ENCODE results near the gene CYP24A1. TPM values are rescaled to one million over a fixed set of nuclear protein-coding genes. Genes with fewer than 3 reads are reported as not detected.

CYP24A1 gene
- total RNA-seq, 4 donors from 2014 or later, result 4.8 TPM; not detected in 3

DNA sequence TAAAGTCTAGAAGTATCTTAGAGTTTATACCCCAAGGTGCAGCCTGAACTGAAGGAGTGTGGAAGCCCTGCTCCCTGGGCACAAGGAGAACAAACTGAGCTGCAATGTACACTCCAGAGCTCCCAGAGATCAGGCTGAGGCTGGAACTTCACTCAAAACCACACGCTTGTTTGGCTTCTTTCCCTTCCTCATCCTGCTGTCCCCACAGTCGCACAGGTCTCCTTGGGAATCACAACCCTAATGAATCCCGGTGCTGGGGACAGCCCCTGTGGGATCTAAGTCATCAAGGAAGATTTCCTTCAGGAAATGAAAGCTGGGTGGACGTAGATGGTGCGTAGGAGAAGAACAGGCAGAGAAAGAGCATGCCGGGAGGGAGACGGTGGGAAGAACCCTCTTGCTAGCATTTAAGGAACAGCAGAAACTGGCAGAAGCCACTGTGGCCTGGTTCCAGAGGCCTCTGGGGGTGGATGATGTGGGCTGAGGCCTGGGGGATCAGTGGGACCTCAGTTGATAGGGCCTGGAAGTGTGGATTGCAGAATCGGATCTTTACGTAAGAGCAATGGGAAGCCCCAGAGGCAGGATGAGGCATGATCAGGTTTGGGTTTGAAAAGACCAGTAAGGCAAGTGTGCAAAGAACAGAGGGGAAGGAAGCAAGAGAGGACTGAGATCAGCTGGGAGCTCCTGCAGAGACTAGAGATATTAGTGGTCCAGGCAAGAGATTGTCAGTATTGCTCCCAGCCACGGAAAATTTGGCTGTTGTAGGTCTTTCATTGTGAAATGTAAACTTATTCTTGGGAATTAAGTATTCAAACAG lies 21.4 kb downstream of the CYP24A1 start:
- no peak for DNase-seq
- no peaks in the 10 kb centered on the region for H3K36me3 ChIP-seq
- H3K4me1 ChIP-seq, result no peaks in the 10 kb centered on the region
- H3K27ac ChIP-seq, result no peak overlapping the region
- no peak overlapping the region for H3K4me3 ChIP-seq
- intact Hi-C loops (cut with DNase I; ENCODE audit: low total_unique reads), result no loop called here
- no peaks in the 10 kb centered on the region for H3K27me3 ChIP-seq
- TF ChIP-seq POLR2A (IDR thresholded peaks at IDR 0.05), result no peak
- TF ChIP-seq, protein P1, sequence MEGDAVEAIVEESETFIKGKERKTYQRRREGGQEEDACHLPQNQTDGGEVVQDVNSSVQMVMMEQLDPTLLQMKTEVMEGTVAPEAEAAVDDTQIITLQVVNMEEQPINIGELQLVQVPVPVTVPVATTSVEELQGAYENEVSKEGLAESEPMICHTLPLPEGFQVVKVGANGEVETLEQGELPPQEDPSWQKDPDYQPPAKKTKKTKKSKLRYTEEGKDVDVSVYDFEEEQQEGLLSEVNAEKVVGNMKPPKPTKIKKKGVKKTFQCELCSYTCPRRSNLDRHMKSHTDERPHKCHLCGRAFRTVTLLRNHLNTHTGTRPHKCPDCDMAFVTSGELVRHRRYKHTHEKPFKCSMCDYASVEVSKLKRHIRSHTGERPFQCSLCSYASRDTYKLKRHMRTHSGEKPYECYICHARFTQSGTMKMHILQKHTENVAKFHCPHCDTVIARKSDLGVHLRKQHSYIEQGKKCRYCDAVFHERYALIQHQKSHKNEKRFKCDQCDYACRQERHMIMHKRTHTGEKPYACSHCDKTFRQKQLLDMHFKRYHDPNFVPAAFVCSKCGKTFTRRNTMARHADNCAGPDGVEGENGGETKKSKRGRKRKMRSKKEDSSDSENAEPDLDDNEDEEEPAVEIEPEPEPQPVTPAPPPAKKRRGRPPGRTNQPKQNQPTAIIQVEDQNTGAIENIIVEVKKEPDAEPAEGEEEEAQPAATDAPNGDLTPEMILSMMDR (IDR thresholded peaks at IDR 0.05), result no peak
- no peaks in the 10 kb centered on the region for H3K9me3 ChIP-seq

DNA sequence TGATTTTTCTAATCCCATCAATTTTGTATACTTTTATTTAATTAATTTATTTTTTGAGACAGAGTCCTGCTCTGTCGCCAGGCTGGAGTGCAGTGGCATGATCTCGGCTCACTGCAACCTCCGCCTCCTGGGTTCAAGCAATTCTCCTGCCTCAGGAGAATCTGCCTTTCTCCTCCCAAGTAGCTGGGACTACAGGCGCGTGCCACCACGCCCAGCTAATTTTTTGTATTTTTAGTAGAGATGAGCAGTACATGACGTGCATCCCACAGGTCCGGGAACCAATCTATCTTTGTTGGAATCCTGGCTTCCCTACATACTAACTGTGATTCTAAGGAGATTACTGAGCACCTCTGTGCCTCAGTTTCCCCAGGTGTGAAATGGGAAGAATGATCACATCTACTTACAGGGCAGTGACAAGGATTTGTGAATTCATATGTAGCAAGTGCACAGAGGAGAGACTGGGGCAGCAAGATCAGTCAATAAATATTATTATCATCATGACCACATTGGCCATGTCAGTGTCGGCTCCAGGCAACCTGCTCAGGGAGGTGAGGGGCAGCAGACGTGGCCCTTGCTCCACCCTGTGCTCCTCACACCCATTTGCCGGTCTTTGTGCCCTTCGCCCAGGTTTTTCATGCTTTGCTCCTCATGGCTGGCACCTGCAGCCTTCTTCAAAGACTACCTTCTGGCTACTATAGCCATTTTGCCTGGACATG lies 22.1 kb downstream of the CYP24A1 start:
- Histone ChIP-seq H3K4me3 (no peak overlapping the region), H3K9me3 (no peaks in the 10 kb centered on the region), H3K27me3 (no peaks in the 10 kb centered on the region), H3K27ac (no peak overlapping the region), H3K4me1 (no peaks in the 10 kb centered on the region), H3K36me3 (no peaks in the 10 kb centered on the region)
- intact Hi-C loops (cut with DNase I; ENCODE audit: low total_unique reads), result no loop called here
- TF ChIP-seq, protein P1 (IDR thresholded peaks at IDR 0.05), result no peak
- TF ChIP-seq POLR2A (IDR thresholded peaks at IDR 0.05), result no peak
- DNase-seq, result no peak

DNA sequence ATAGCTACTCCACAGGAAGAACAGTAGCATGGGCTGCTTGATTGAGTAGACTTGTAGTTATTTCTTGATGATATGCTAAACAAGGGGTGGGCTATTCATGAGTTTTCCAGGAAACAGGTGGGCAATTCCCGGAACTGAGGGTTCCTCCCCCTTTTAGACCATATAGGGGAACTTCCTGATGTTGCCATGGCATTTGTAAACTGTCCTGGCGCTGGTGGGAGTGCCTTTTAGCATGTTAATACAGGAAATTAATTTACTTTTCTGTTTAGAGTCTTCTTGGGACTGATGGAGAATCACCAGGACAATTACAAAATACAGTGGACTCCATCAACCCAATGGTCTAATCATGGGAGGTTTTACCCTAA lies 22.7 kb downstream of the CYP24A1 start:
- Histone ChIP-seq H3K27ac (no peak overlapping the region), H3K4me1 (no peaks in the 10 kb centered on the region), H3K27me3 (no peaks in the 10 kb centered on the region), H3K9me3 (no peaks in the 10 kb centered on the region), H3K36me3 (no peaks in the 10 kb centered on the region), H3K4me3 (no peak overlapping the region)
- no peak for DNase-seq
- TF ChIP-seq, protein P1 (IDR thresholded peaks at IDR 0.05), result no peak
- TF ChIP-seq POLR2A (IDR thresholded peaks at IDR 0.05), result no peak
- intact Hi-C loops (cut with DNase I; ENCODE audit: low total_unique reads), result no loop called here

DNA sequence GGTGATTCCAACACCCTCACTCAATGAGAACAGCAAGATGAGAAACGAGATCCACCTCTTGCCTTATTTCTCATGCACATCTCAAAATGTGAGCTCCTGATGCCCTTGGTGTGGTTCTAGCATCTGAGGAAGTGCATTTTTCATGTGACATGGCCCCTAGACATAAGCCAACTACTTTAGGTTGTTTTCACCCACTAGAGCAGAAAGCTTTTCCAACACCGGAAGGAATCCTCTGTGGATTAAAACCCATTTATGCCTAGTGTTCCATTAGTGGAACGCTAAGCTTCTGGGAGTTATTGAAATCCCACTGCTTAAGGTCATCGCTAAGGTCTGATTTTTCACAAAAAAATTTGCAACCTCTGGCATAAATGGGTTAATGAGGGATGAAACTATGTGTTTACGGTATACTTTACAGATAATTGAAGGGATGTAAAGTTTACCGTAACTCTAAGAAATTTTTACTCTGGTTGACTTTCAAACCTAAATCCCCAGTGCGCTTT lies 24.0 kb downstream of the CYP24A1 start:
- Histone ChIP-seq H3K9me3 (no peaks in the 10 kb centered on the region), H3K36me3 (no peaks in the 10 kb centered on the region), H3K4me3 (no peak overlapping the region), H3K4me1 (no peaks in the 10 kb centered on the region), H3K27me3 (no peaks in the 10 kb centered on the region), H3K27ac (no peak overlapping the region)
- DNase-seq, result no peak
- intact Hi-C loops (cut with DNase I; ENCODE audit: low total_unique reads), result no loop called here
- no peak for TF ChIP-seq POLR2A (IDR thresholded peaks at IDR 0.05)
- TF ChIP-seq, protein P1 (IDR thresholded peaks at IDR 0.05), result no peak
